ENCODE results near the gene OR56B4. TPM values are rescaled to one million over a fixed set of nuclear protein-coding genes. Genes with fewer than 3 reads are reported as not detected.
"Not testable (repeated sequence)": the region's sequence is repeated elsewhere in the genome, so short reads cannot be mapped to it uniquely, and the experiment has no call there.

OR56B4 gene
- total RNA-seq, 1 donor from 2014 or later, result not detected

GRCh38 chr11:6135936-6136335, 28.5 kb downstream of the OR56B4 start:
- not testable (repeated sequence) for H3K36me3 ChIP-seq (ENCODE audit: control insufficient read depth in 3 of 3, insufficient read depth in 3 of 3, low read length in 3 of 3); H3K27ac ChIP-seq (ENCODE audit: low read depth, low read length); H3K9ac ChIP-seq (ENCODE audit: low read depth in 1 of 3, low read length in 3 of 3); H3K4me3 ChIP-seq (ENCODE audit: low read length in 3 of 3); H3K4me1 ChIP-seq (ENCODE audit: control insufficient read depth in 3 of 3, insufficient read depth in 3 of 3, low read length in 3 of 3); H3K9me3 ChIP-seq (ENCODE audit: control insufficient read depth in 3 of 3, low read length in 3 of 3); H3K27me3 ChIP-seq (ENCODE audit: control insufficient read depth in 3 of 3, insufficient read depth in 3 of 3, low read length in 3 of 3)

GRCh38 chr11:6142936-6143335, 35.5 kb downstream of the OR56B4 start:
- Histone ChIP-seq H3K9me3 (ENCODE audit: control insufficient read depth in 3 of 3, low read length in 3 of 3) (no peaks in the 10 kb centered on the region), H3K27me3 (ENCODE audit: control insufficient read depth in 3 of 3, insufficient read depth in 3 of 3, low read length in 3 of 3) (no peaks in the 10 kb centered on the region), H3K36me3 (ENCODE audit: control insufficient read depth in 3 of 3, insufficient read depth in 3 of 3, low read length in 3 of 3) (no peaks in the 10 kb centered on the region), H3K4me1 (ENCODE audit: control insufficient read depth in 3 of 3, insufficient read depth in 3 of 3, low read length in 3 of 3) (no peaks in the 10 kb centered on the region), H3K9ac (ENCODE audit: low read depth in 1 of 3, low read length in 3 of 3) (no peak overlapping the region), H3K4me3 (ENCODE audit: low read length in 3 of 3) (no peak overlapping the region), H3K27ac (ENCODE audit: low read depth, low read length) (no peak overlapping the region)

- H3K9ac ChIP-seq (ENCODE audit: low read depth in 1 of 3, low read length in 3 of 3); H3K36me3 ChIP-seq (ENCODE audit: control insufficient read depth in 3 of 3, insufficient read depth in 3 of 3, low read length in 3 of 3); H3K4me3 ChIP-seq (ENCODE audit: low read length in 3 of 3); H3K4me1 ChIP-seq (ENCODE audit: control insufficient read depth in 3 of 3, insufficient read depth in 3 of 3, low read length in 3 of 3); H3K27me3 ChIP-seq (ENCODE audit: control insufficient read depth in 3 of 3, insufficient read depth in 3 of 3, low read length in 3 of 3); H3K27ac ChIP-seq (ENCODE audit: low read depth, low read length); H3K9me3 ChIP-seq (ENCODE audit: control insufficient read depth in 3 of 3, low read length in 3 of 3): not testable (repeated sequence)
Observed at GRCh38 chr11:6143737-6144136, 36.3 kb downstream of the OR56B4 start.

GRCh38 chr11:6151117-6151516, 43.6 kb downstream of the OR56B4 start:
- H3K27me3 ChIP-seq (ENCODE audit: control insufficient read depth in 3 of 3, insufficient read depth in 3 of 3, low read length in 3 of 3), result no peaks in the 10 kb centered on the region
- no peaks in the 10 kb centered on the region for H3K4me1 ChIP-seq (ENCODE audit: control insufficient read depth in 3 of 3, insufficient read depth in 3 of 3, low read length in 3 of 3)
- H3K36me3 ChIP-seq (ENCODE audit: control insufficient read depth in 3 of 3, insufficient read depth in 3 of 3, low read length in 3 of 3), result no peaks in the 10 kb centered on the region
- H3K9me3 ChIP-seq (ENCODE audit: control insufficient read depth in 3 of 3, low read length in 3 of 3), result no peaks in the 10 kb centered on the region
- no peak overlapping the region for H3K4me3 ChIP-seq (ENCODE audit: low read length in 3 of 3)
- H3K27ac ChIP-seq (ENCODE audit: low read depth, low read length), result no peak overlapping the region
- H3K9ac ChIP-seq (ENCODE audit: low read depth in 1 of 3, low read length in 3 of 3), result no peak overlapping the region

- Histone ChIP-seq H3K4me3 (ENCODE audit: low read length in 3 of 3) (no peak overlapping the region), H3K4me1 (ENCODE audit: control insufficient read depth in 3 of 3, insufficient read depth in 3 of 3, low read length in 3 of 3) (no peaks in the 10 kb centered on the region), H3K27ac (ENCODE audit: low read depth, low read length) (no peak overlapping the region), H3K36me3 (ENCODE audit: control insufficient read depth in 3 of 3, insufficient read depth in 3 of 3, low read length in 3 of 3) (no peaks in the 10 kb centered on the region), H3K9ac (ENCODE audit: low read depth in 1 of 3, low read length in 3 of 3) (no peak overlapping the region), H3K27me3 (ENCODE audit: control insufficient read depth in 3 of 3, insufficient read depth in 3 of 3, low read length in 3 of 3) (no peaks in the 10 kb centered on the region), H3K9me3 (ENCODE audit: control insufficient read depth in 3 of 3, low read length in 3 of 3) (no peaks in the 10 kb centered on the region)
Observed at GRCh38 chr11:6152126-6152525, 44.6 kb downstream of the OR56B4 start.

GRCh38 chr11:6156628-6157359, 49.3 kb downstream of the OR56B4 start:
- no peaks in the 10 kb centered on the region for H3K27me3 ChIP-seq (ENCODE audit: control insufficient read depth in 3 of 3, insufficient read depth in 3 of 3, low read length in 3 of 3)
- no peak overlapping the region for H3K27ac ChIP-seq (ENCODE audit: low read depth, low read length)
- no peaks in the 10 kb centered on the region for H3K4me1 ChIP-seq (ENCODE audit: control insufficient read depth in 3 of 3, insufficient read depth in 3 of 3, low read length in 3 of 3)
- H3K4me3 ChIP-seq (ENCODE audit: low read length in 3 of 3), result no peak overlapping the region
- H3K9ac ChIP-seq (ENCODE audit: low read depth in 1 of 3, low read length in 3 of 3), result no peak overlapping the region
- H3K9me3 ChIP-seq (ENCODE audit: control insufficient read depth in 3 of 3, low read length in 3 of 3), result no peaks in the 10 kb centered on the region
- H3K36me3 ChIP-seq (ENCODE audit: control insufficient read depth in 3 of 3, insufficient read depth in 3 of 3, low read length in 3 of 3), result no peaks in the 10 kb centered on the region

Other genes starting within 250 kb of the OR56B4 start
- gene OR52E8, start 250.0 kb upstream of the OR56B4 start, total RNA-seq, result not detected
- not detected for gene OR52E4, start 227.1 kb upstream of the OR56B4 start, total RNA-seq
- not detected for gene OR52E5, start 214.5 kb upstream of the OR56B4 start, total RNA-seq
- gene OR56A3, start 165.4 kb upstream of the OR56B4 start, total RNA-seq, result not detected
- not detected for gene OR56A5, start 139.2 kb upstream of the OR56B4 start, total RNA-seq
- gene OR52L1, start 120.7 kb upstream of the OR56B4 start, total RNA-seq, result not detected
- gene OR56A4, start 100.7 kb upstream of the OR56B4 start, total RNA-seq, result not detected
- under 0.01 TPM for gene OR56A1, start 76.9 kb upstream of the OR56B4 start, total RNA-seq
- gene OR52B2, start 62.6 kb downstream of the OR56B4 start, total RNA-seq, result not detected
- not detected for gene OR52W1, start 91.5 kb downstream of the OR56B4 start, total RNA-seq
- not detected for gene C11orf42, start 97.9 kb downstream of the OR56B4 start, total RNA-seq
- 8.9 TPM for gene FHIP1B, start 127.0 kb downstream of the OR56B4 start, total RNA-seq
- not detected for gene CNGA4, start 131.4 kb downstream of the OR56B4 start, total RNA-seq
- gene CCKBR, start 152.2 kb downstream of the OR56B4 start, total RNA-seq, result not detected
- gene CAVIN3, start 212.8 kb downstream of the OR56B4 start, total RNA-seq, result 28.2 TPM